Neural progenitor cell (in vitro differentiated cells): Measurements from ENCODE around the gene CYP11A1. TPM values are rescaled to one million over a fixed set of nuclear protein-coding genes. Genes with fewer than 3 reads are reported as not detected.
A peak's percentile ranks its signal among the peaks of the same experiment; 100 is the strongest.

Experiments
- DNase-seq: peaks from one replicate; pipeline ENCODE4 v3.0.0-alpha.2; 2016; ENCODE audit warnings: low spot score
- H2AFZ ChIP-seq: fragments of 200-600 bp; sonication (generic); replicated peaks from 2 replicates; pipeline ENCODE4 v1.6.1; 2016; ENCODE audit warnings: antibody characterized with exemption
- H3F3A ChIP-seq: fragments of 200-600 bp; sonication (generic); 2 replicates; pipeline ENCODE4 v1.6.1; 2016; ENCODE audit warnings: antibody characterized with exemption, low read depth
- H3K27ac ChIP-seq: fragments of 200-600 bp; sonication (generic); 2 replicates; pipeline ENCODE4 v1.5.1; 2016; ENCODE audit warnings: mild to moderate bottlenecking
- H3K27me3 ChIP-seq: fragments of 200-600 bp; sonication (generic); 2 replicates; pipeline ENCODE4 v1.6.1; 2016; ENCODE audit warnings: mild to moderate bottlenecking, moderate library complexity
- H3K36me3 ChIP-seq: fragments of 200-600 bp; sonication (generic); 2 replicates; pipeline ENCODE4 v1.5.1; 2016
- H3K4me1 ChIP-seq: fragments of 200-600 bp; sonication (generic); 2 replicates; pipeline ENCODE4 v1.6.1; 2016; ENCODE audit warnings: mixed run types
- H3K4me2 ChIP-seq: fragments of 200-600 bp; sonication (generic); 2 replicates; pipeline ENCODE4 v1.6.1; 2016
- H3K4me3 ChIP-seq: fragments of 200-600 bp; sonication (generic); 2 replicates; pipeline ENCODE4 v1.5.1; 2016
- H3K79me2 ChIP-seq: fragments of 200-600 bp; sonication (generic); 2 replicates; pipeline ENCODE4 v1.6.1; 2016; ENCODE audit warnings: low read depth
- H3K9ac ChIP-seq: fragments of 200-600 bp; sonication (generic); 2 replicates; pipeline ENCODE4 v1.6.1; 2016
- H3K9me3 ChIP-seq: fragments of 200-600 bp; sonication (generic); 2 replicates; pipeline ENCODE4 v1.5.1; 2016; ENCODE audit warnings: low read depth
- H4K20me1 ChIP-seq: fragments of 200-600 bp; sonication (generic); 2 replicates; pipeline ENCODE4 v1.6.1; 2016; ENCODE audit warnings: low read depth
- H3K27ac Mint-ChIP-seq: 3 replicates; pipeline ENCODE4 v1.8.0; 2021; ENCODE audit warnings: mixed read lengths
- H3K27me3 Mint-ChIP-seq: 2 replicates; pipeline ENCODE4 v1.8.0; 2022; ENCODE audit warnings: low read depth, mild to moderate bottlenecking, inconsistent platforms, moderate library complexity, mixed read lengths; ENCODE audit not compliant: insufficient read depth
- H3K36me3 Mint-ChIP-seq: 3 replicates; pipeline ENCODE4 v1.8.0; 2021; ENCODE audit warnings: mixed read lengths
- H3K4me1 Mint-ChIP-seq: 3 replicates; pipeline ENCODE4 v1.8.0; 2021; ENCODE audit warnings: mixed read lengths
- H3K4me3 Mint-ChIP-seq: 3 replicates; pipeline ENCODE4 v1.8.0; 2021; ENCODE audit warnings: mild to moderate bottlenecking, moderate library complexity, mixed read lengths
- H3K9me3 Mint-ChIP-seq: 3 replicates; pipeline ENCODE4 v1.8.0; 2020; ENCODE audit warnings: mixed read lengths
- EZH2 ChIP-seq: fragments of 200-600 bp; sonication (generic); IDR thresholded peaks from 2 replicates; pipeline ENCODE4 v1.6.1; 2017; ENCODE audit warnings: antibody characterized with exemption, mild to moderate bottlenecking, moderate library complexity
- EZH2phosphoT487 ChIP-seq: fragments of 200-600 bp; sonication (generic); IDR thresholded peaks from 2 replicates; pipeline ENCODE4 v1.6.1; 2017; ENCODE audit warnings: antibody characterized with exemption
- total RNA-seq: library from RNA; depleted of rRNA; stranded (reverse); fragments of >200 nt; gene quantifications from 2 replicates; pipeline ENCODE4 v1.2.3, GENCODE V29; 2015; ENCODE audit warnings: low replicate concordance
- TF ChIP-seq, protein P1 (sequence below): fragments of 200-600 bp; sonication (generic); IDR thresholded peaks from 2 replicates; pipeline ENCODE4 v1.5.1; 2017; ENCODE audit warnings: antibody characterized with exemption, mild to moderate bottlenecking

Gene CYP11A1
- total RNA-seq, 1 donor from 2014 or later: 0.99 TPM

DNA sequence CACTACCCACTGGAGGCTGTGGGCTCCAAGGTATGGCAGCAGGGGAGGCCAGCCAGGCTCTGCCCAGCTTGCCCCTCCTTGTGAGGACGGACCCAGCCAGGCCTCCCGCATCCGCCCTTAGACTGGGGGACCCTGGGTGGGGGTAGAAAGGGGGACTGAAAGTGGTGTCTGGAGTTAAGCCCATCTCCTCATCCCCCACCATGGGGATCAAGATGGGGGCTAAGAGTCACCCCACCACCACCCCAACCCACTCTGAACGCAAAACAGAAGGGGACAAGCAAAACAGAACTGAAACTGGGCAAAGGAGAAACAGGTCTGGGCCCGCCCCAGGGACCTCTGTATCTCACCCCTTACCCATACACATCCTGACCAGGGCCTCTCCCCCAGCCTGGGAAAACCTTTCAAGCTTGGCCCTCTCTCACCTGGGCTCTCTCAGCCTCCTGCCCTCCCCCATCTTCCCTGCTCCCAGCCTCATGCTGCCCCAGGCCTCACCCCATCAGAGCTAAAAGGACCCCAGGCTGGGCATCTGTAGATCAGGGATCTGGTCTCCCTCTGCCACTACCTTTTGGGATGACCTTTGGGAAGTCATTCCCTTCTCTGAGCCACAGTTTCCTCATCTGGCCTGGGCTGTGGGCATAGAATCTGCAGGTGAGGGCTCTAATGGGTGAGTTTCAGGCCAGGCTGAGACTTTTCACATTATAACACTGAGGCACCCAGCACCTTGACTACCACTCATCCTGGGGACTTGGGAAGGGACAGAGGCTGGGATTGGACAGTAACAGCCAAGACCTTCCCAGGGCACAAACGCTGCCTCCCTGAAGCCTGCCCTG, 30.0 kb upstream of the CYP11A1 start:
- H3K9ac ChIP-seq: no peak overlapping the region
- no peaks in the 10 kb centered on the region for H3K27me3 ChIP-seq
- H3K4me1 Mint-ChIP-seq: peaks cover 15% of the 10 kb centered on the region
- H2AFZ ChIP-seq: no peak overlapping the region
- no peaks in the 10 kb centered on the region for H3K36me3 ChIP-seq
- peak overlapping the region; percentile 29 for H3K27ac Mint-ChIP-seq
- no peak for DNase-seq
- H3K4me2 ChIP-seq: no peak overlapping the region
- no peak for TF ChIP-seq EZH2phosphoT487
- TF ChIP-seq, protein P1, sequence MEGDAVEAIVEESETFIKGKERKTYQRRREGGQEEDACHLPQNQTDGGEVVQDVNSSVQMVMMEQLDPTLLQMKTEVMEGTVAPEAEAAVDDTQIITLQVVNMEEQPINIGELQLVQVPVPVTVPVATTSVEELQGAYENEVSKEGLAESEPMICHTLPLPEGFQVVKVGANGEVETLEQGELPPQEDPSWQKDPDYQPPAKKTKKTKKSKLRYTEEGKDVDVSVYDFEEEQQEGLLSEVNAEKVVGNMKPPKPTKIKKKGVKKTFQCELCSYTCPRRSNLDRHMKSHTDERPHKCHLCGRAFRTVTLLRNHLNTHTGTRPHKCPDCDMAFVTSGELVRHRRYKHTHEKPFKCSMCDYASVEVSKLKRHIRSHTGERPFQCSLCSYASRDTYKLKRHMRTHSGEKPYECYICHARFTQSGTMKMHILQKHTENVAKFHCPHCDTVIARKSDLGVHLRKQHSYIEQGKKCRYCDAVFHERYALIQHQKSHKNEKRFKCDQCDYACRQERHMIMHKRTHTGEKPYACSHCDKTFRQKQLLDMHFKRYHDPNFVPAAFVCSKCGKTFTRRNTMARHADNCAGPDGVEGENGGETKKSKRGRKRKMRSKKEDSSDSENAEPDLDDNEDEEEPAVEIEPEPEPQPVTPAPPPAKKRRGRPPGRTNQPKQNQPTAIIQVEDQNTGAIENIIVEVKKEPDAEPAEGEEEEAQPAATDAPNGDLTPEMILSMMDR: no peak
- TF ChIP-seq EZH2: no peak
- no peaks in the 10 kb centered on the region for H3K4me1 ChIP-seq
- no peak overlapping the region for H3K4me3 Mint-ChIP-seq
- no peaks in the 10 kb centered on the region for H3K79me2 ChIP-seq
- H3K9me3 Mint-ChIP-seq: no peaks in the 10 kb centered on the region
- no peaks in the 10 kb centered on the region for H4K20me1 ChIP-seq
- H3K9me3 ChIP-seq: no peaks in the 10 kb centered on the region
- H3K27me3 Mint-ChIP-seq: peaks cover 19% of the 10 kb centered on the region
- no peaks in the 10 kb centered on the region for H3F3A ChIP-seq
- no peaks in the 10 kb centered on the region for H3K36me3 Mint-ChIP-seq
- no peak overlapping the region for H3K27ac ChIP-seq
- no peak overlapping the region for H3K4me3 ChIP-seq

DNA sequence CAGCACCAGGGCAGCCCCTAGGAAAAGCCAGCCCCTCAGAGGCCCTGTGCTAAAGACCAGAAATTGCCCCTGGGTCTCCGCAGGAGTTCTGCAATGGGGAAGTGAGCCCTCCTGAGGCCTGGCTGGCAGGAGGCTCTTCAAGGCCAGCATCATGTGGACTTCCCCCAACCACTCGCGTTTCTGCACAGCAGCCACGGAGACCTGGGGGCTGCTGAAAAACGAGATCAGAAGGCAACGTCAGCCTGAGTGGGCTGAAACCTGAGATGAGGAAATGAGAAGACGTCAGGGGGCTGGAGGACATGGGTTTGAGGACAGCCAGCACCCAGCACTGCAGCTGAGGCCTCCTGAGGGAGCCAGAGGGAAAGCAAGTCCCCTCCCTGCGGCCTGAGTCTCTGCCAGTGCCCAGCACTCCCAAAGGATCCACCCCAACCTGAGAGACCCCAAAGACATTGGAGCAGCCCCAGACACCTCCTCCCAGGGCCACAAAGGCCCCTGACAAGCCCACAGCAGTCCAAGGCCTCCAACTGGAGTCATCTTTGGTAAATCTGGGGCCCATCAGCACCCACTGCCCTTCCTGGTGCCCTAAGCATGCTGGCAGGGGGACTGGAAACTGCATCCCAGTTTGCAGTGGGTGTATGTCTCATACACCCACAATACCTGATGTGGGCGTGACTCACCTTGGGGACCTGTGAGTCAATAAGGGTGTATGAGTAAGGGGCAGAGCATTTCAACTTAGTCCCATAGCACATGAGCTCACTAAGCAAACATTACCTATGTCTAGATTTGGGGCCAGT, 29.2 kb upstream of the CYP11A1 start:
- peaks cover 17% of the 10 kb centered on the region for H3K4me1 Mint-ChIP-seq
- Histone ChIP-seq H3K4me1 (no peaks in the 10 kb centered on the region), H3F3A (no peaks in the 10 kb centered on the region), H3K9ac (no peak overlapping the region), H3K27me3 (no peaks in the 10 kb centered on the region), H3K27ac (no peak overlapping the region), H3K79me2 (no peaks in the 10 kb centered on the region), H3K9me3 (no peaks in the 10 kb centered on the region), H4K20me1 (no peaks in the 10 kb centered on the region), H3K4me3 (no peak overlapping the region), H2AFZ (no peak overlapping the region), H3K36me3 (no peaks in the 10 kb centered on the region), H3K4me2 (no peak overlapping the region)
- H3K27me3 Mint-ChIP-seq: peaks cover 16% of the 10 kb centered on the region
- TF ChIP-seq, protein P1: no peak
- TF ChIP-seq EZH2 (no peak), EZH2phosphoT487 (no peak)
- H3K4me3 Mint-ChIP-seq: no peak overlapping the region
- no peaks in the 10 kb centered on the region for H3K9me3 Mint-ChIP-seq
- no peak overlapping the region for H3K27ac Mint-ChIP-seq
- no peaks in the 10 kb centered on the region for H3K36me3 Mint-ChIP-seq
- no peak for DNase-seq

DNA sequence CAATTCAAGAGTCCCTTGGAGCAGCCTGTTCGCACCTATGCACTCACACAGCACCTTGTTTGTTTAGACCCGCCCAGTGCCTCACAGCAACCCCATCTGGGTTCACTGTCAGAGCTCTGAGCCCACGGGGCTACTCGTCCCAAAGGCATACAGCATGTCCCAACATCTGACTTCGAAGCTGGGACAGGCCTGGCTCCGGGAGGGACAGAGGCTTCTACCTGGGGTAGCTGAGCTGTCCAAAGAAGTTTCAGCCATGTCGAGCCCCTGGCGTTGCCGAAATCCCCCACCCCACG, 28.6 kb upstream of the CYP11A1 start:
- H3K79me2 ChIP-seq: no peaks in the 10 kb centered on the region
- H3K9me3 Mint-ChIP-seq: no peaks in the 10 kb centered on the region

More for the DNA sequence above, 28.6 kb upstream of the CYP11A1 start:
- H3K4me3 Mint-ChIP-seq: no peak overlapping the region
- H3K9me3 ChIP-seq: no peaks in the 10 kb centered on the region
- no peak overlapping the region for H3K4me3 ChIP-seq
- DNase-seq: no peak
- peaks cover 17% of the 10 kb centered on the region for H3K4me1 Mint-ChIP-seq
- peaks cover 15% of the 10 kb centered on the region for H3K27me3 Mint-ChIP-seq
- no peaks in the 10 kb centered on the region for H3K4me1 ChIP-seq
- H3K9ac ChIP-seq: no peak overlapping the region
- no peaks in the 10 kb centered on the region for H3F3A ChIP-seq
- no peaks in the 10 kb centered on the region for H3K36me3 ChIP-seq
- no peak overlapping the region for H3K4me2 ChIP-seq
- H2AFZ ChIP-seq: no peak overlapping the region
- no peaks in the 10 kb centered on the region for H3K27me3 ChIP-seq
- TF ChIP-seq EZH2 (no peak), EZH2phosphoT487 (no peak)
- TF ChIP-seq, protein P1: no peak
- no peaks in the 10 kb centered on the region for H3K36me3 Mint-ChIP-seq
- no peak overlapping the region for H3K27ac ChIP-seq
- H3K27ac Mint-ChIP-seq: peak overlapping the region; percentile 94
- no peaks in the 10 kb centered on the region for H4K20me1 ChIP-seq
